ENCODE results near the gene CYP20A1. TPM values are rescaled to one million over a fixed set of nuclear protein-coding genes. Genes with fewer than 3 reads are reported as not detected.

The CYP20A1 gene
- total RNA-seq, 1 donor from 2014 or later = 32.4 TPM

DNA sequence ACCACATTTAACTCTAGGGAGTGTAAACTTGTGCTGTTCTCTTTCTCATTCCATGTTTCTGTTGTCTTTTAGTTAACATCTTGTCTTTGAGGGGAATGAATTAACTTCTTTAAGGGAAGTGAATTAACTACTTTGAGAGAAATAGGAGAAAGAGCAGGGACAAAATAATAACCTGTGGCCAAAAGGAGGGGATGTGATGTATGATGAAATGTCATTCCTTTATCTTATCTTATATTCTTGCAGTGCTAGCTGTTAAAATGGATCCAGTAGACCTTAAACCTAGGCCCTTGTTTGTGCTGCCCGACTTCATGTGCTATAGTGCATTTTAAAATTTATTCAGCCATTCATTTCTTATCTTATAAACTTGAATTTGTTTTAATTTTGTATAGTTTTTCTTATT is 107.8 kb downstream of the CYP20A1 start:
- no peak for DNase-seq (ENCODE audit: extremely low spot score, unreplicated experiment)
- Mint-ChIP-seq H3K36me3 (ENCODE audit: unreplicated experiment) (peaks cover 11% of the 10 kb centered on the region), H3K4me3 (ENCODE audit: unreplicated experiment) (no peak overlapping the region), H3K9me3 (ENCODE audit: unreplicated experiment) (no peaks in the 10 kb centered on the region), H3K27ac (ENCODE audit: unreplicated experiment) (no peak overlapping the region), H3K4me1 (ENCODE audit: unreplicated experiment) (peaks cover 8% of the 10 kb centered on the region), H3K27me3 (ENCODE audit: unreplicated experiment) (no peaks in the 10 kb centered on the region)
- TF ChIP-seq, protein P1, sequence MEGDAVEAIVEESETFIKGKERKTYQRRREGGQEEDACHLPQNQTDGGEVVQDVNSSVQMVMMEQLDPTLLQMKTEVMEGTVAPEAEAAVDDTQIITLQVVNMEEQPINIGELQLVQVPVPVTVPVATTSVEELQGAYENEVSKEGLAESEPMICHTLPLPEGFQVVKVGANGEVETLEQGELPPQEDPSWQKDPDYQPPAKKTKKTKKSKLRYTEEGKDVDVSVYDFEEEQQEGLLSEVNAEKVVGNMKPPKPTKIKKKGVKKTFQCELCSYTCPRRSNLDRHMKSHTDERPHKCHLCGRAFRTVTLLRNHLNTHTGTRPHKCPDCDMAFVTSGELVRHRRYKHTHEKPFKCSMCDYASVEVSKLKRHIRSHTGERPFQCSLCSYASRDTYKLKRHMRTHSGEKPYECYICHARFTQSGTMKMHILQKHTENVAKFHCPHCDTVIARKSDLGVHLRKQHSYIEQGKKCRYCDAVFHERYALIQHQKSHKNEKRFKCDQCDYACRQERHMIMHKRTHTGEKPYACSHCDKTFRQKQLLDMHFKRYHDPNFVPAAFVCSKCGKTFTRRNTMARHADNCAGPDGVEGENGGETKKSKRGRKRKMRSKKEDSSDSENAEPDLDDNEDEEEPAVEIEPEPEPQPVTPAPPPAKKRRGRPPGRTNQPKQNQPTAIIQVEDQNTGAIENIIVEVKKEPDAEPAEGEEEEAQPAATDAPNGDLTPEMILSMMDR (IDR thresholded peaks at IDR 0.05) = no peak

DNA sequence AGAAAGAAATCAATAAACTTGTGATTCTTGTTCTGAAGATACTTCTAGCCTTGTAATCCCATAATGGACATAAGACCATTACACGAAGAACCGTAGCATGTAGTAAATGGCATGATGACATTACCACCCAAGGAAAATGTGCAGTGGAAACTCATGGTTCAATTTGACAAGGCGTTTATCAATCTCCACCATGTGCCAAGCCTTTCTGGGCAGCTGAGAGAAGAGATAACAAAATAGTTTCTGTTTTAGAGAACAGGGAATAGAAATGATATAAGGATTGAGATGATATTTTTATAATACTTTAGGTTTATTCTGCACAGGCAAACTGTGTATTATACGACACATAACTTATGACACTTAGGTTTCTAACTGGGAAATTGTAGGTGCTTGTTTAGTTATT is 108.6 kb downstream of the CYP20A1 start:
- no peak for DNase-seq (ENCODE audit: extremely low spot score, unreplicated experiment)
- peaks cover 1% of the 10 kb centered on the region for H3K4me1 Mint-ChIP-seq (ENCODE audit: unreplicated experiment)
- peaks cover 8% of the 10 kb centered on the region for H3K36me3 Mint-ChIP-seq (ENCODE audit: unreplicated experiment)
- no peaks in the 10 kb centered on the region for H3K9me3 Mint-ChIP-seq (ENCODE audit: unreplicated experiment)
- no peak overlapping the region for H3K27ac Mint-ChIP-seq (ENCODE audit: unreplicated experiment)
- no peaks in the 10 kb centered on the region for H3K27me3 Mint-ChIP-seq (ENCODE audit: unreplicated experiment)
- H3K4me3 Mint-ChIP-seq (ENCODE audit: unreplicated experiment) = no peak overlapping the region
- TF ChIP-seq, protein P1 (IDR thresholded peaks at IDR 0.05) = no peak

DNA sequence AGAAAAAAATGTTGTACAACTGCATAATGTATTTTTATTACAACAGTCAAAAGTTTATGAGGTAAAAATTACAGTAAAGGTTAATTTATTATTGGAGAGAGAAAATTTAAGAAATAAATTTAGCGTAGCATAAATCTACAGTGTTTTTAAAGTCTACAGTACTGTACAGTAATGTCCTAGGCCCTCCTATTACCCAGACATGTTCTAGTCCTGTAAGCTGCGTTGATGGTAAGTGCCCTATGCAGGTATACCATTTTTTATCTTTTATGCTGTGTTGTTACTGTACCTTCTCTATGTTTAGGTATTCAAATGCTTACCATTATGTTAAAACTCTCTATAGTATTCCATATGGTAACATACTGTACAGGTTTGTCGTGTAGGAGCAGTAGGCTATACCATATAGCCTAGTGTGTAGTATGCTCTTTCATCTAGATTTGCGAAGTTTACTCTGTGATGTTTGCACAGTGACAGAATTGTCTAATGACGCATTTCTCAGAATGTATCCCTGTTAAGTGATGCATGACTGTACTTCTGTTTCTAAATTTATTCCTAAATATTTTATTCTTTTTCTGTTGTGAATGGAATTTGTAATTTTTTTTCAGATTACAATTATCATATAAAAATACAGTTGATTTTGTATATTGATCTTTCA is 113.9 kb downstream of the CYP20A1 start:
- no peak for DNase-seq (ENCODE audit: extremely low spot score, unreplicated experiment)
- TF ChIP-seq, protein P1 (IDR thresholded peaks at IDR 0.05) = no peak
- no peak overlapping the region for H3K27ac Mint-ChIP-seq (ENCODE audit: unreplicated experiment)
- no peak overlapping the region for H3K4me3 Mint-ChIP-seq (ENCODE audit: unreplicated experiment)
- H3K4me1 Mint-ChIP-seq (ENCODE audit: unreplicated experiment) = peaks cover 2% of the 10 kb centered on the region
- H3K9me3 Mint-ChIP-seq (ENCODE audit: unreplicated experiment) = no peaks in the 10 kb centered on the region
- peaks cover 5% of the 10 kb centered on the region for H3K36me3 Mint-ChIP-seq (ENCODE audit: unreplicated experiment)
- H3K27me3 Mint-ChIP-seq (ENCODE audit: unreplicated experiment) = no peaks in the 10 kb centered on the region

DNA sequence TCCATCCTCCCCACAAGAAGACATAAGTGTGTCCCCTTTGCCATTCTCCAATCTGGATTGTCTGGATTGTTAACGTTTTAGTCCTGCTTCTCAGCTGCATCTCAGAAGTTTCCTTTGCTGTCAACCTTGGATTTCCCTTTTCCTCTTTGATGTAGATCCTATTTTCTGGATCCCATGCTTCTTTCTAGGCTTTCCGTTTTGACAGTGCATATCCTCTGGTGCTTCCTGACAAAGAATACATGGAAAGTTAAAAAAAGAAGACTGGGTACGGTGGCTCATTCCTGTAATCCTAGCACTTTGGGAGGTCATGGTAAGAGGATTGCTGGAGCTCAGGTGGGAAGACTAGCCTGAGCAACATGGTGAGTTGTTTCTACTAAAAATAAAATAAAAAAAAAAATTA is 116.1 kb downstream of the CYP20A1 start:
- H3K36me3 Mint-ChIP-seq (ENCODE audit: unreplicated experiment) = peaks cover 9% of the 10 kb centered on the region
- H3K4me3 Mint-ChIP-seq (ENCODE audit: unreplicated experiment) = no peak overlapping the region
- H3K4me1 Mint-ChIP-seq (ENCODE audit: unreplicated experiment) = peaks cover 2% of the 10 kb centered on the region
- H3K27me3 Mint-ChIP-seq (ENCODE audit: unreplicated experiment) = no peaks in the 10 kb centered on the region
- TF ChIP-seq, protein P1 (IDR thresholded peaks at IDR 0.05) = no peak
- H3K27ac Mint-ChIP-seq (ENCODE audit: unreplicated experiment) = no peak overlapping the region
- no peak for DNase-seq (ENCODE audit: extremely low spot score, unreplicated experiment)
- H3K9me3 Mint-ChIP-seq (ENCODE audit: unreplicated experiment) = no peaks in the 10 kb centered on the region

Other genes starting within 250 kb of the CYP20A1 start
- 28.6 and 29.0 TPM in 2 replicates for gene NBEAL1, start 224.1 kb upstream of the CYP20A1 start, total RNA-seq
- 84.3 and 85.4 TPM in 2 replicates for gene ABI2, start 89.4 kb downstream of the CYP20A1 start, total RNA-seq

Measured in osteocyte (in vitro differentiated cells).